ENCODE results near the gene TRIM75. TPM values are rescaled to one million over a fixed set of nuclear protein-coding genes. Genes with fewer than 3 reads are reported as not detected.

TRIM75 gene
- polyA plus RNA-seq, 1 of the 3 experiments (the other 2 are of a cell fraction), result not detected

GRCh38 chr4:165106518-165106917, 52.9 kb downstream of the TRIM75 start:
- H3K9me3 ChIP-seq, result no peaks in the 10 kb centered on the region
- CTCF ChIA-PET, result interaction anchor here (0.9 kb wide), 1 partner anchor 25 kb away, joined by 4 read pairs; no protein-coding TSS in a partner anchor
- WGBS (ENCODE audit: low lambda C conversion rate), result 84% methylated on average over 6 of the region's 6 CpGs

More at GRCh38 chr4:165106518-165106917, 52.9 kb downstream of the TRIM75 start:
- Histone ChIP-seq H2AFZ (ENCODE audit: low read depth) (no peak overlapping the region), H4K20me1 (ENCODE audit: insufficient read depth) (no peaks in the 10 kb centered on the region), H3K27ac (ENCODE audit: low read depth in 2 of 2, low read length in 1 of 2) (no peak overlapping the region), H3K36me3 (replicated peaks in 1 of 2; ENCODE audit: control insufficient read depth in 1 of 2, insufficient read depth in 2 of 2, low read length in 1 of 2) (peaks cover 3 to 14% of the 10 kb centered on the region in 2 experiments), H3K9me2 (no peaks in the 10 kb centered on the region), H3K4me2 (no peak overlapping the region), H3K79me2 (ENCODE audit: insufficient read depth) (no peaks in the 10 kb centered on the region), H3K4me3 (ENCODE audit: low read depth in 2 of 2, low read length in 1 of 2) (no peak overlapping the region), H3F3A (replicated peaks; ENCODE audit: insufficient read depth) (no peaks in the 10 kb centered on the region), H3K27me3 (ENCODE audit: insufficient read depth) (no peaks in the 10 kb centered on the region), H3K9ac (no peak overlapping the region), H3K4me1 (ENCODE audit: control insufficient read depth in 1 of 2, insufficient read depth in 2 of 2, low read depth in 1 of 2, low read length in 1 of 2) (peaks cover 0 to under 1% of the 10 kb centered on the region in 2 experiments; a peak in 2 of 4 replicates)
- no peak for TF ChIP-seq FOXJ3 (CRISPR knock-in tag; IDR thresholded peaks at IDR 0.05)
- TF ChIP-seq RCOR1 (IDR thresholded peaks at IDR 0.05; ENCODE audit: low read length), result no peak
- no peak for TF ChIP-seq PBX3 (IDR thresholded peaks at IDR 0.05)
- no peak for TF ChIP-seq NFIC (IDR thresholded peaks at IDR 0.05; ENCODE audit: borderline replicate concordance)
- no peak for TF ChIP-seq EZH2phosphoT487 (IDR thresholded peaks at IDR 0.05; ENCODE audit: borderline replicate concordance, low read depth)
- no peak for TF ChIP-seq CTCF (IDR thresholded peaks at IDR 0.05)
- TF ChIP-seq FOXM1 (IDR thresholded peaks at IDR 0.05; ENCODE audit: low read depth), result no peak
- no peak for TF ChIP-seq GABPA (IDR thresholded peaks at IDR 0.05; ENCODE audit: low read depth)
- no peak for TF ChIP-seq FOSL2 (IDR thresholded peaks at IDR 0.05; ENCODE audit: borderline replicate concordance, low read depth)
- TF ChIP-seq MXI1 (IDR thresholded peaks at IDR 0.05; ENCODE audit: low read depth, low read length), result no peak
- TF ChIP-seq TCF12 (IDR thresholded peaks at IDR 0.05), result no peak
- POLR2A ChIA-PET, result no interaction called here
- DNase-seq, result no peak

Small RNA genes lying within 50 kb of the gene (small RNA-seq; reads per million reads assigned to genes)
- 0 reads per million in 7 experiments for gene AC106872.12

Other genes starting within 250 kb of the TRIM75 start
- not detected in 2 replicates for gene APELA, start 176.7 kb upstream of the TRIM75 start, polyA plus RNA-seq (2012; rRNA removed)
- gene TRIM61, start 76.2 kb upstream of the TRIM75 start, polyA plus RNA-seq (2012; rRNA removed), result not detected in 2 replicates
- not detected in 2 replicates for gene TRIM60, start 21.9 kb upstream of the TRIM75 start, polyA plus RNA-seq (2012; rRNA removed)
- gene TMEM192, start 59.0 kb downstream of the TRIM75 start, polyA plus RNA-seq (2012; rRNA removed), result 9.1 and 14.4 TPM in 2 replicates
- 25.0 and 36.0 TPM in 2 replicates for gene KLHL2, start 153.7 kb downstream of the TRIM75 start, polyA plus RNA-seq (2012; rRNA removed)

All from SK-N-SH (cell line).